B cell (primary cell): Measurements from ENCODE around the gene DSG4. TPM values are rescaled to one million over a fixed set of nuclear protein-coding genes. Genes with fewer than 3 reads are reported as not detected.

Source experiments
- ATAC-seq: fragments of 200-7000 bp; cut with Tn5 transposase; one replicate; pipeline ENCODE4 v1.10.0; 2021; ENCODE audit warnings: low read depth, mild to moderate bottlenecking, moderate number of reproducible peaks, moderate library complexity
- CTCF ChIA-PET: fragments of 350-600 bp; sonication (Branson Sonifier 250); formaldehyde crosslinking; loops from one replicate; lab custom pipeline; 2021; ENCODE audit warnings: antibody characterized with exemption, inconsistent platforms; lab: Charles Lee
- POLR2A ChIA-PET: fragments of 350-600 bp; sonication (Branson Sonifier 250); formaldehyde crosslinking; loops from one replicate; lab custom pipeline; 2021; ENCODE audit warnings: antibody characterized with exemption; lab: Charles Lee
- DNase-seq: peaks from one replicate; pipeline ENCODE4 v3.0.0; 2013
- H2AFZ ChIP-seq: 2 replicates; pipeline ENCODE4 v1.6.1; 2012; ENCODE audit warnings: mild to moderate bottlenecking, low read depth, low read length; ENCODE audit not compliant: insufficient read depth, poor library complexity, severe bottlenecking
- H3K27ac ChIP-seq, 2 donors: 1 replicate in 1 of 2; 2 replicates in 1 of 2; pipeline ENCODE4 v1.5.1; 2012 to 2013; ENCODE audit warnings: low read length in 2 of 2, mild to moderate bottlenecking in 2 of 2, moderate library complexity in 1 of 2
- H3K27me3 ChIP-seq, 4 experiments: fragments of 200-600 bp in 1 of 4; sonication (generic) in 1 of 4; replicated peaks in 1 of 4; 1 replicate in 2 of 4; 2 replicates in 2 of 4; pipeline versions ENCODE4 v1.6.1 to v1.7.0; 2013 to 2016; ENCODE audit warnings: low read length in 3 of 4, mild to moderate bottlenecking in 2 of 4, mixed read lengths in 1 of 4, moderate library complexity in 1 of 4; ENCODE audit not compliant: insufficient read depth in 4 of 4, control insufficient read depth in 3 of 4; ENCODE audit errors: control extremely low read depth in 1 of 4
- H3K36me3 ChIP-seq, 2 experiments: replicated peaks in 1 of 2; 1 replicate in 1 of 2; 2 replicates in 1 of 2; pipeline versions ENCODE4 v1.6.1 to v1.7.1; 2013; ENCODE audit warnings: low read length in 1 of 2; ENCODE audit not compliant: insufficient read depth in 2 of 2, control insufficient read depth in 1 of 2; ENCODE audit errors: control extremely low read depth in 1 of 2, extremely low read depth in 1 of 2
- H3K4me1 ChIP-seq, 2 donors: fragments of 200-600 bp in 1 of 2; sonication (generic) in 1 of 2; 1 replicate in 1 of 2; 2 replicates in 1 of 2; pipeline versions ENCODE4 v1.5.1 to v1.6.1; 2013 to 2017; ENCODE audit warnings: low read length in 2 of 2; ENCODE audit not compliant: control insufficient read depth in 2 of 2, insufficient read depth in 2 of 2
- H3K4me2 ChIP-seq: replicated peaks from 2 replicates; pipeline ENCODE3; 2012; ENCODE audit warnings: mild to moderate bottlenecking, low read depth, low read length; ENCODE audit not compliant: poor library complexity, severe bottlenecking
- H3K4me3 ChIP-seq, 5 experiments: fragments of 200-600 bp in 1 of 5; sonication (generic) in 1 of 5; 1 replicate in 3 of 5; 2 replicates in 2 of 5; pipeline versions ENCODE4 v1.5.1 to v1.7.0; 2011 to 2016; ENCODE audit warnings: low read length in 4 of 5, mild to moderate bottlenecking in 4 of 5, low read depth in 2 of 5, control low read depth in 1 of 5, moderate library complexity in 1 of 5; ENCODE audit not compliant: insufficient read depth in 1 of 5; ENCODE audit errors: control extremely low read depth in 1 of 5, extremely low read depth in 1 of 5
- H3K79me2 ChIP-seq: fragments of 200-600 bp; sonication (generic); one replicate; pipeline ENCODE4 v1.6.0; 2016; ENCODE audit warnings: low read length; ENCODE audit not compliant: control insufficient read depth, insufficient read depth
- H3K9ac ChIP-seq: fragments of 200-600 bp; sonication (generic); 2 replicates; pipeline ENCODE4 v1.6.1; 2017; ENCODE audit warnings: mild to moderate bottlenecking, low read length, moderate library complexity
- H3K9me3 ChIP-seq, 3 donors: one replicate each; pipeline versions ENCODE4 v1.6.1 to v1.7.1; 2013; ENCODE audit warnings: low read length in 2 of 3; ENCODE audit not compliant: control insufficient read depth in 2 of 3, insufficient read depth in 1 of 3; ENCODE audit errors: control extremely low read depth in 1 of 3
- H4K20me1 ChIP-seq: 2 replicates; pipeline ENCODE4 v1.6.0; 2012; ENCODE audit warnings: mild to moderate bottlenecking, low read length; ENCODE audit not compliant: insufficient read depth, control insufficient read depth, poor library complexity, severe bottlenecking
- H3K27ac Mint-ChIP-seq: one replicate; pipeline ENCODE4 v1.8.0; 2021; ENCODE audit warnings: mixed read lengths
- H3K27me3 Mint-ChIP-seq: one replicate; pipeline ENCODE4 v1.8.0; 2021; ENCODE audit warnings: mixed read lengths
- H3K4me1 Mint-ChIP-seq: one replicate; pipeline ENCODE4 v1.8.0; 2021; ENCODE audit warnings: mixed read lengths
- H3K4me3 Mint-ChIP-seq: one replicate; pipeline ENCODE4 v1.8.0; 2021; ENCODE audit warnings: mixed read lengths
- H3K9me3 Mint-ChIP-seq: one replicate; pipeline ENCODE4 v1.8.0; 2022; ENCODE audit warnings: mixed read lengths; ENCODE audit not compliant: insufficient read depth
- EZH2 ChIP-seq: IDR thresholded peaks from 2 replicates; pipeline ENCODE4 v1.6.1; 2012; ENCODE audit warnings: borderline replicate concordance, low read depth, mild to moderate bottlenecking, moderate library complexity, low read length; ENCODE audit not compliant: insufficient read depth, poor library complexity, severe bottlenecking
- WGBS: methylation state at CpG from one replicate; pipeline ENCODE4 v1.1.5; 2013; ENCODE audit warnings: missing lambda C conversion rate; ENCODE audit not compliant: insufficient coverage; 5-methylcytosine and 5-hydroxymethylcytosine counted together
- intact Hi-C: fragments of 100-400 bp; cut with micrococcal nuclease; formaldehyde crosslinking; loops from one replicate; pipeline ENCODE4 v1.10.0; 2022
- polyA plus RNA-seq: library from polyadenylated mRNA; depleted of rRNA; stranded (reverse); fragments of >200 nt; gene quantifications from 2 replicates; pipeline ENCODE4 v1.2.3, GENCODE V29; 2012
- total RNA-seq, 2 donors: library from RNA; stranded (reverse); fragments of 120-200 nt in 1 of 2; gene quantifications; 1 replicate in 1 of 2; 2 replicates in 1 of 2; pipeline versions ENCODE4 v1.2.3 to v1.2.4, GENCODE V29; 2013 to 2022
- TF ChIP-seq, protein P1 (sequence below): fragments of 200-600 bp; IDR thresholded peaks from one replicate; pipeline ENCODE4 v1.8.0; 2022; ENCODE audit warnings: antibody characterized with exemption, mild to moderate bottlenecking

DSG4 gene
- total and polyA plus RNA-seq, 2 donors (not counting 1 experiment from before 2014, with no cell fraction given), result not detected

DNA sequence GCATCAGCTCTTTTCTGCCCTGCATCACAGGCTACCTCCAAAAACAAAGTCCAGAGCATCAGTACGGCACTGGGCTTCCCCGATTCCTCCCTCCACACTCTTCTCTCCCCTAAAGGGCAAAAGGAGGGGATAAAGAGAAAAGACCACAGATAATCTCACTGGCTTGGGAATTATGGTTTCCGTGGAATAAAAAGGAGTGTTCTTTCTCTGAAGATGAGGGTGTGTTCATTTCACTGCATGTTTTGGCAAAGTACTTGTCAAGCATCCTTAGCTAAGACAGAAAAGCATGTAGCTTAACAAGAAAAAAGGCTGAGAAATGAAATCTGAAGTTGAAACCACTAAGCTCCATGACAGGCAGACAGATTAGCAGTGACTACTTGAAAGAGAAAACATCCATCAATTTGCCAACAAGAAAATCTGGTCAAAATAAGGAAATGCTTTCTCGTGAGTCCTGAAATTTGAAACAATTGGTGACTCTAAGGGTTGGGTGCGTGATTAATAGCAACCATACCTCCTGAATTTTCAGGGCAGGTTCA lies 50.4 kb downstream of the DSG4 start:
- intact Hi-C loops, result no loop called here
- no peak for ATAC-seq
- Histone ChIP-seq H4K20me1 (no peaks in the 10 kb centered on the region), H3K27ac (no peak overlapping the region), H2AFZ (no peak overlapping the region), H3K27me3 (no peaks in the 10 kb centered on the region), H3K4me3 (no peak overlapping the region), H3K4me2 (no peak overlapping the region), H3K79me2 (no peaks in the 10 kb centered on the region), H3K9ac (no peak overlapping the region), H3K4me1 (no peaks in the 10 kb centered on the region), H3K9me3 (no peaks in the 10 kb centered on the region), H3K36me3 (no peaks in the 10 kb centered on the region)
- no peak overlapping the region for H3K4me3 Mint-ChIP-seq
- ChIA-PET POLR2A (no interaction called here), CTCF (no interaction called here)
- H3K27ac Mint-ChIP-seq, result no peak overlapping the region
- no peak for TF ChIP-seq EZH2
- TF ChIP-seq, protein P1, sequence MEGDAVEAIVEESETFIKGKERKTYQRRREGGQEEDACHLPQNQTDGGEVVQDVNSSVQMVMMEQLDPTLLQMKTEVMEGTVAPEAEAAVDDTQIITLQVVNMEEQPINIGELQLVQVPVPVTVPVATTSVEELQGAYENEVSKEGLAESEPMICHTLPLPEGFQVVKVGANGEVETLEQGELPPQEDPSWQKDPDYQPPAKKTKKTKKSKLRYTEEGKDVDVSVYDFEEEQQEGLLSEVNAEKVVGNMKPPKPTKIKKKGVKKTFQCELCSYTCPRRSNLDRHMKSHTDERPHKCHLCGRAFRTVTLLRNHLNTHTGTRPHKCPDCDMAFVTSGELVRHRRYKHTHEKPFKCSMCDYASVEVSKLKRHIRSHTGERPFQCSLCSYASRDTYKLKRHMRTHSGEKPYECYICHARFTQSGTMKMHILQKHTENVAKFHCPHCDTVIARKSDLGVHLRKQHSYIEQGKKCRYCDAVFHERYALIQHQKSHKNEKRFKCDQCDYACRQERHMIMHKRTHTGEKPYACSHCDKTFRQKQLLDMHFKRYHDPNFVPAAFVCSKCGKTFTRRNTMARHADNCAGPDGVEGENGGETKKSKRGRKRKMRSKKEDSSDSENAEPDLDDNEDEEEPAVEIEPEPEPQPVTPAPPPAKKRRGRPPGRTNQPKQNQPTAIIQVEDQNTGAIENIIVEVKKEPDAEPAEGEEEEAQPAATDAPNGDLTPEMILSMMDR, result no peak
- WGBS, result 90% methylated on average over 2 of the region's 5 CpGs
- no peaks in the 10 kb centered on the region for H3K4me1 Mint-ChIP-seq
- no peak for DNase-seq
- H3K27me3 Mint-ChIP-seq, result no peaks in the 10 kb centered on the region
- no peaks in the 10 kb centered on the region for H3K9me3 Mint-ChIP-seq

DNA sequence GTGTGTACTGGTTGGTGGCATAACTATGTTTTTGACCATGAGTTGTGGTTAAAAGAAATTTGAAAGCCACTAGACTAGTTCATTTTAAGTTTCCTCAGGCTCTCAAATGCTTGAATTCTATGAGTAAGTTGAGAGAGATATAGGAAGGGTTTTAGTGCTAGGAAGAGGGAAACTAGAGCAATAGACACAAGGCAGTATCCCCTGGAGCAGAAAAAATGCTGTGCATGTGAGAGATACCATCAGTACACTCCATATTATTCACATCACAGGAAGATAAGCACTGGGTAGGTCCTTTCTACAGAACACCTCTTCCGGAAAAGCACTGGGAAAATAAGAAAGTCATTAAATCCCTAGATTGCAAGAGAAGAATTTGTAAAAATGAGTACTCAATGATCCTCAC lies 51.6 kb downstream of the DSG4 start:
- intact Hi-C loops, result no loop called here
- H3K9ac ChIP-seq, result no peak overlapping the region
- H3K79me2 ChIP-seq, result no peaks in the 10 kb centered on the region
- POLR2A ChIA-PET, result no interaction called here
- no peaks in the 10 kb centered on the region for H3K27me3 ChIP-seq
- Mint-ChIP-seq H3K27ac (no peak overlapping the region), H3K4me3 (no peak overlapping the region), H3K27me3 (no peaks in the 10 kb centered on the region), H3K4me1 (no peaks in the 10 kb centered on the region), H3K9me3 (no peaks in the 10 kb centered on the region)
- TF ChIP-seq EZH2, result no peak
- TF ChIP-seq, protein P1, result no peak
- H4K20me1 ChIP-seq, result no peaks in the 10 kb centered on the region
- no peak overlapping the region for H3K4me3 ChIP-seq
- no peaks in the 10 kb centered on the region for H3K9me3 ChIP-seq
- no peaks in the 10 kb centered on the region for H3K36me3 ChIP-seq
- no peak overlapping the region for H3K27ac ChIP-seq
- H3K4me2 ChIP-seq, result no peak overlapping the region
- CTCF ChIA-PET, result no interaction called here
- no peaks in the 10 kb centered on the region for H3K4me1 ChIP-seq
- no peak overlapping the region for H2AFZ ChIP-seq
- WGBS, result no CpG with 5 or more reads among the region's 1 CpG
- ATAC-seq, result no peak
- no peak for DNase-seq
